Stimulated activated naive B cell treated with anti-CD40 and anti-IgM and Interleukin-4, amounts not matched to agents 10 μg/mL and 1 μg/mL and 100 μg/mL, for 72 hours (primary cell): ENCODE measurements around the gene ETV7.
A peak's percentile ranks its signal among the peaks of the same experiment; 100 is the strongest.
"Not testable (repeated sequence)": the region's sequence is repeated elsewhere in the genome, so short reads cannot be mapped to it uniquely, and the experiment has no call there.

ENCODE experiments used
- ATAC-seq, 2 donors: fragments of 150-1000 bp; cut with Tn5 transposase; replicated peaks; 2 replicates each; pipeline ENCODE4 v1.10.0; 2021; ENCODE audit warnings: moderate library complexity in 1 of 2
- DNase-seq: peaks from one replicate; pipeline ENCODE4 v3.0.0; 2021
- H3K27ac Mint-ChIP-seq: one replicate; pipeline ENCODE4 v1.8.0; 2022; ENCODE audit warnings: mild to moderate bottlenecking, mixed read lengths
- H3K27me3 Mint-ChIP-seq, 2 donors: one replicate each; pipeline ENCODE4 v1.8.0; 2022; ENCODE audit warnings: mixed read lengths in 2 of 2
- H3K36me3 Mint-ChIP-seq, 2 donors: one replicate each; pipeline ENCODE4 v1.8.0; 2022; ENCODE audit warnings: mixed read lengths in 2 of 2, mild to moderate bottlenecking in 1 of 2
- H3K4me1 Mint-ChIP-seq, 2 donors: one replicate each; pipeline ENCODE4 v1.8.0; 2022; ENCODE audit warnings: mixed read lengths in 2 of 2, mild to moderate bottlenecking in 1 of 2
- H3K4me3 Mint-ChIP-seq, 2 donors: one replicate each; pipeline ENCODE4 v1.8.0; 2022; ENCODE audit warnings: mild to moderate bottlenecking in 2 of 2, mixed read lengths in 2 of 2, moderate library complexity in 1 of 2
- H3K9me3 Mint-ChIP-seq, 2 donors: one replicate each; pipeline ENCODE4 v1.8.0; 2022; ENCODE audit warnings: mixed read lengths in 2 of 2, mild to moderate bottlenecking in 1 of 2

Gene ETV7

DNA sequence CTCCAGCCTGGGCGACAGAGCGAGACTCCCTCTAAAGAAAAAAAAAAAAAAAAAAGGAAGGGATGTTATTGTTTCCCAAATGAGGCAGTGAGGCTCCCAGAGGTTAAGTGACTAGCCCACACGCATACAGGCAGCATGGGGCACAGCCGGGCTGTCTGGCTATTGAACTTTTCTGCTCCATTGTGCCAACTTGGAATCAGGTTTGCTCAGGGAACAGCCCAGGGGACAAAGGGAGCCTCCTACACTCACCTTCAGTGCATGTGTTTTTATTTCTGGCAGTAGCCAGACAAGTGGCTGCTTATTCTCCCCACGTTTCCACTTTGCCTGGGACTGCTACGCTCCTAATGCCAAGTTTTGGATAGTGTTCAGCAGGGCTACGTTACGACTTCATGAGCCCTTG is 10.7 kb downstream of the ETV7 start:
- H3K4me1 Mint-ChIP-seq, result peaks cover 0 to 1% of the 10 kb centered on the region in 2 donors
- no peak for DNase-seq
- H3K27me3 Mint-ChIP-seq, result peaks cover 10 to 11% of the 10 kb centered on the region in 2 donors
- H3K27ac Mint-ChIP-seq, result no peak overlapping the region
- H3K9me3 Mint-ChIP-seq, result no peaks in the 10 kb centered on the region
- ATAC-seq, result no peak
- no peak overlapping the region for H3K4me3 Mint-ChIP-seq
- no peaks in the 10 kb centered on the region for H3K36me3 Mint-ChIP-seq

DNA sequence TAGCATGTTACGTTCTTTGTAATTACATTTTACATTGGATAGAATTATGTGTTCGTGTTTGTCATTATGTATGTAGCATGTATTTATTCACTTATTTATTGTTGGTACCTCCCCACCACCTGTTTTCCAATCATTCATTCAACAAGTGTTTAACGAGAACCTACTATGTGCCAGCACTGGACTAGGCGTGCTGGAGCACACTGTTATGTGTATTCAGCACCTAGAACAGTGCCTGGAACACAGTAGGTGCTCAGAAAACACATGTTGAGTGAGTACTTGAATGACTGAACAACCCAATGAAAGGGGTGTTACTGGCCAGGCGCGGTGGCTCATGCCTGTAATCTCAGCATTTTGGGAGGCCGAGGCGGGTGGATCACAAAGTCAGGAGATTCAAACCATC is 11.3 kb downstream of the ETV7 start:
- no peak overlapping the region for H3K4me3 Mint-ChIP-seq
- H3K27me3 Mint-ChIP-seq, result peaks cover 10 to 11% of the 10 kb centered on the region in 2 donors
- H3K4me1 Mint-ChIP-seq, result peaks cover 0 to 1% of the 10 kb centered on the region in 2 donors
- H3K9me3 Mint-ChIP-seq, result no peaks in the 10 kb centered on the region
- no peak for DNase-seq
- no peaks in the 10 kb centered on the region for H3K36me3 Mint-ChIP-seq
- ATAC-seq, result no peak
- no peak overlapping the region for H3K27ac Mint-ChIP-seq

DNA sequence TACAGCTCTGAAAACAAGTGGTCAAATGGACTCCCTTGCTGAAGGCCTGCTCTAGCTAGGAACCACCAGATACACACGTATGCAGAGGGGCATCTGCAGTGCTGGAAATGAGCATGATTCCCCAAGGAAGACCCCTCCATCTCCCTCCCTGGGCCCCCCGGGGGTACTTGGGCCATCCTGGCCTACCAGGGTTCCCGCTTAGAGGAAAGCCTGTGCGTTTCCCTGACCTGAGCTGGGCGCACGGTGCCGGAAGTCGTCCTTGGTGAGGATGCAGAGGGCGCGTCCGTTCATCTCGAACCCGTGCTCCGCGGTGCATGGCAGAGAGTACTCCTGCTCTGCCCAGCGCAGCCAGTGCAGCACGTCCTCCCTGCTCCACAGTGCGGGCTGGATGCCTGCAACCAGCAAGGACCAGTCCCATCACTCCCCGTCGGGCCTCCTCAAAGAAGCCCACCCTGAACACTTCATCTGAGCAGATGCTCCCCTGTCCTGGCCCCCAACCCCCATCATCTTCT is 11.8 kb downstream of the ETV7 start:
- H3K27ac Mint-ChIP-seq, result no peak overlapping the region
- DNase-seq, result no peak
- H3K27me3 Mint-ChIP-seq, result peaks cover 10 to 11% of the 10 kb centered on the region in 2 donors
- H3K9me3 Mint-ChIP-seq, result no peaks in the 10 kb centered on the region
- ATAC-seq, result no peak
- H3K4me3 Mint-ChIP-seq, result no peak overlapping the region
- H3K4me1 Mint-ChIP-seq, result peaks cover 0 to 1% of the 10 kb centered on the region in 2 donors
- H3K36me3 Mint-ChIP-seq, result no peaks in the 10 kb centered on the region

DNA sequence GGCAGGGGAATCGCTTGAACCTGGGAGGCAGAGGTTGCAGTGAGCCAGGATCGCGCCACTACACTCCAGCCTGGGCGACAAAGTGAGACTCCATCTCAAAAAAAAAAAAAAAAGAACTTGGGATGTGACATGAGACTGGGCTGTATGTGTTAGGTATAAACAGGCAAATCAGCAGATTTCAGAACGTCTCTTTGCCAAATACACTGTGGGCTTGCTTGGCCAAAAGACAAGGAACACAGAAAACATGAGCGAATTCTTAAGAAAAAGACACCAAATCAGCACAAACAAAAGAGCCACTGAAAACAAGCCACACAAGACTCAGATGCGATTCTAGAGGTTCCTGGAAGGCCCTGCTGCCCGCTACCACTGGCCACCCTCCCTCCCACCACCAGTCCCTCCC is 12.5 kb downstream of the ETV7 start:
- Mint-ChIP-seq H3K9me3 (no peaks in the 10 kb centered on the region), H3K27ac (no peak overlapping the region), H3K27me3 (peaks cover 10 to 11% of the 10 kb centered on the region in 2 donors), H3K36me3 (no peaks in the 10 kb centered on the region), H3K4me3 (no peak overlapping the region), H3K4me1 (peaks cover 0 to 1% of the 10 kb centered on the region in 2 donors)
- ATAC-seq (no peak), DNase-seq (no peak)

DNA sequence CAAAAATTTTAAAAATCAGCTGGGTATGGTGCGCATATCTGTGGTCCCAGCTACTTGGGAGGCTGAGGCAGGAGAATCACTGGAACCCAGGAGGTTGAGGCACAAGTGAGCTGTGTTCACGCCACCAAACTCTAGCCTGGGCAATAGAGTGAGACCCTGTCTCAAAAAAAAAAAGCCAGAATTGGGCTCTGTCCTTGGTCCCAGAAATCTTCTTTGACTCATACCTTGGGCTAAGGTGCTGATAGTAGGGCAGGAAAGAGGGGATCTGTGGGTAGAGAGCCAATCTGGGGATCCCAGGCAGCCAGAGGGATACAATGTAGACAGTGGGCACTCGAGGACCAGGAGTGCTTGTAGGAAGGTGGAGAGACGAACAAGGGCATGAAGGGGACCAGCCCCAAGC is 13.3 kb downstream of the ETV7 start:
- Mint-ChIP-seq H3K36me3 (no peaks in the 10 kb centered on the region), H3K27ac (no peak overlapping the region), H3K4me1 (peaks cover 0 to 1% of the 10 kb centered on the region in 2 donors), H3K9me3 (no peaks in the 10 kb centered on the region), H3K4me3 (no peak overlapping the region), H3K27me3 (peaks cover 10 to 11% of the 10 kb centered on the region in 2 donors)
- DNase-seq (no peak), ATAC-seq (no peak)

DNA sequence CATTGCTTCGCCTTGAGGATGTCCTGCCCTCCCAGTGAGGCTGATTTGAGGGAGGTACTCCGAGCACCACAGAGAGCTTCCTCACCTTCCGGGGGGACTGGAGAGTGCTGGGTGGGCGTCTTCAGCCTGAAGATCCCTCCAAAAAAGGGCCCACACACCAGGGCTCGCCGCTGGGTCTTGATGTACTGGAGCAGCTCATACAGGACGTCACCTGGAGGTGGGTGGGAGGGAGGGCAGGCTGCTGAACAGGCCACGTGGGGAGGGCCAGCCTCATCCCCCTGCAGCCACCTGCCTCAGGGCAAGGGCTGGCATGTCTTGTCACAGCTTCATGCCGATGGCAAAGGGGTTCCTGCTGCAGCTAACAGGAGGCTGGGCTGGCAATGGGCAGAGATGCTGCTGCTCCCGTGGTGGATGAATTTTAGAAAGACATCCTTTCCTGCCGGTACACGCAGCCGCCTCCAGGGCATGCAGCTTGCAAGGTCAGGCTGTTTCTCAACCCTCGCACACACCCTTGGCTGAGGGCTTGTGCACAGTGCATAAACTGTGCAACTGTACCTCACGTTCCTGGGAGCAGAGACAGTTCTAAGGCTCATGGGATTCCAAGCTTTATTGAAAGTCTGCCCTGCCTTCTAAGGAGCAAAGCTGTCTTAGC is 14.0 kb downstream of the ETV7 start:
- DNase-seq (no peak), ATAC-seq (no peak)
- Mint-ChIP-seq H3K36me3 (no peaks in the 10 kb centered on the region), H3K4me3 (no peak overlapping the region), H3K27ac (no peak overlapping the region), H3K27me3 (peaks cover 10 to 11% of the 10 kb centered on the region in 2 donors), H3K4me1 (peaks cover 0 to 1% of the 10 kb centered on the region in 2 donors), H3K9me3 (no peaks in the 10 kb centered on the region)

DNA sequence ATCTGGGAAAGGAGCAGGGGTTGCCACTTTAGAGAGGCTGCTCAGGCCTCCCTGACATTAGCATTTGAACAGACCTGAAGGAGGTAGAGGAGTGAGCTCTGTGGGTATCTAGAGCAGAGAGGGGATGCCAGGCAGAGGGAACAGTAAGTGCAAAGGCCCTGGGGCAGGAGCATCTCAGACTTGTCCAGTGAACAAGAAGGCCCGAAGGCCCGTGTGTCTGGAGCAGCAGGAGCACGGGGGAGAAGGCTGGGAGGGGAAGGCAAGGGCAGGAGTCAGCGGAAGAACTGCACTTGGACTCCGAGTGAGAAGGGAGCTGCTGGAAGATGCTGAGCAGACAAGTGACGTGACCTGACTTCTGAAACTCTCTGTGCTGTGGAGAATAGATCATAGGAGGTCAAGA is 15.4 kb downstream of the ETV7 start:
- Mint-ChIP-seq H3K4me3 (no peak overlapping the region), H3K4me1 (no peaks in the 10 kb centered on the region), H3K27ac (no peak overlapping the region), H3K36me3 (no peaks in the 10 kb centered on the region), H3K27me3 (peaks cover 10 to 11% of the 10 kb centered on the region in 2 donors), H3K9me3 (no peaks in the 10 kb centered on the region)
- DNase-seq (no peak), ATAC-seq (no peak)

DNA sequence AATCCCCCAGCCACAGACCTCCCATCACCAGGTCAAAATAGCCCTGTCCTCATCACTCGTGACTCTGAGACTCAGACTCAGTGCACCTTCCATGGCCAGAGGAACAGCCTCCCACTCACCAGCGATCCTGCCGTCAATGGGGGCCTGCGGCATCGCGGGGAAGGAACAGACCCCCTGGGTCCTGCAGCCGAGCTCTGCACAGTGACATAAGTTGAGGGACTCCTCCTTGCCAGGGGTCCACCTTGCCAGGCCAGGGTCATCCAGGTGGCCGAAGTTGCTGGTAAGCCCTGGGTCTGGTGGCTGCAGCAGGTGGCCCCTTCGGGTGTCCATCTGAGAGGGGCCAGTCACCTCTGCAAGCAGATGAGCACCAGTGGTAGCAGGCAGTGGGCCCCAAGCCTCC is 16.3 kb downstream of the ETV7 start:
- Mint-ChIP-seq H3K4me3 (no peak overlapping the region), H3K27ac (no peak overlapping the region), H3K9me3 (no peaks in the 10 kb centered on the region), H3K27me3 (peaks cover 10 to 11% of the 10 kb centered on the region in 2 donors), H3K4me1 (peaks cover 3 to 6% of the 10 kb centered on the region in 2 donors), H3K36me3 (no peaks in the 10 kb centered on the region)
- no peak for DNase-seq
- no peak for ATAC-seq

DNA sequence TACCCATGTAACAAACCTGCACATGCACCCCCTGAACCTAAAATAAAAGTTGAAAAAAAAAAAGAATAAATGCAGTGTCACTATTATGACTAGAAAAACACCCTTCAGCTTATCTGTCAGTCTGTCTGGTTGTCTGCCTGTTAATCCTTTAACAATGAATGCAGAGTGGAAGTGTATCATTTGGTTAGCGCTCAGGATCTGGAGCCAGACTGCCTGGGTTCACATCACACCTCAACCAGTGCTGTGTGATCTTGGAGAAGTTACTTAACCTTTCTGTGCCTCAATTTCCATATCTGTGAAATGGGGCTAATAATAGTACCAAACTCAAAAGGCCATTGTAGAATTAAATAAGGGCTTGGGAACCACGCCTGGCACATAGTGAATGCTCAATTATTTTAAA is 16.8 kb downstream of the ETV7 start:
- Mint-ChIP-seq H3K27ac (no peak overlapping the region), H3K4me1 (peaks cover 3 to 7% of the 10 kb centered on the region in 2 donors), H3K9me3 (no peaks in the 10 kb centered on the region), H3K4me3 (no peak overlapping the region), H3K36me3 (no peaks in the 10 kb centered on the region), H3K27me3 (peaks cover 10 to 11% of the 10 kb centered on the region in 2 donors)
- DNase-seq (no peak), ATAC-seq (no peak)

DNA sequence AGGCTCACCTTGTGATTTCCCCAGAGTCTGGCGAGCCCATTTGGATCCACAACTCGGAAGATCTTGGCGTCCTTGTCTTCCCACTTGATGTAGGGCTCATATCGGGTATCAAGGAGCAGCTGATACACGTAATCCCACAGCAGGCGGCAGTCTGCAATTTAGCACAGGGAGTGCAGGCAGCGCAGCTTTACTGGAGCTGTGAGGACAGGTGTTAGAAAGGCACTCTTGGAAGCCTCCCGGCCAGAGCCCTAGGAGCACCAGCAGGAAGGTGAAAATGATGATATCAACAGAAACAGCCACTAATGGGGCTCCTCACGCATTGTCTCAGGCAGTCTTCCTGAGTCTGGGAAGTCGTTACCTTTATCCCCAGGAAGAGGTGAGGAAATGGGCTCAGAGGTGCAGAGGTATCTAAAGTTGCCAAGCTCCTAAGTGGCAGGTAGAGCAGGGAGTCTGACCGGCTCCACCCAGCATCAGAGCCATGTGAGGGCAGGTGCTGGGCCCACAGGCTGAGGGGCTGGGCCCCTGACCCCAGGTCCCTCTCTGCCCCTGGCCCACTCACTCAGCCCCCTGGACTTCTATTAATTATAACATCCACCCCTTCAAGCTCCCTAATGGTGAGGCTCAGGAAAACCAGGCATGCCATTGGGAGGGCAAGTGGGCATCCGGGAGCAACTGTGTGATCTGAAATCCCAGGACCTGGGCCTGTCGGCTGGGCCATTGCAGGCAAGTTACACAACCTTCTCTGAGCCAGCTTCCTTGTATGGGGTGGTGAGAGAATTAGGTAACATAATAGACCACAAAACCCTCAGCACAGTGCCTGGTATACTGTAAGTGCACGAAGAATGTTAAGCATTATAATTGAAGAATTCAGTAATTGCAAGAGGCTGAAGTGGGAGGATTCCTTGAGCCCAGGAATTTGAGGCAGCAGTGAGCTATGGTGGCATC is 18.3 kb downstream of the ETV7 start:
- no peak for ATAC-seq
- DNase-seq, result no peak
- H3K9me3 Mint-ChIP-seq, result no peaks in the 10 kb centered on the region
- H3K27me3 Mint-ChIP-seq, result peaks cover 10 to 11% of the 10 kb centered on the region in 2 donors
- no peak overlapping the region for H3K27ac Mint-ChIP-seq
- no peak overlapping the region for H3K4me3 Mint-ChIP-seq
- peaks cover 12 to 18% of the 10 kb centered on the region in 2 donors for H3K4me1 Mint-ChIP-seq
- no peaks in the 10 kb centered on the region for H3K36me3 Mint-ChIP-seq

DNA sequence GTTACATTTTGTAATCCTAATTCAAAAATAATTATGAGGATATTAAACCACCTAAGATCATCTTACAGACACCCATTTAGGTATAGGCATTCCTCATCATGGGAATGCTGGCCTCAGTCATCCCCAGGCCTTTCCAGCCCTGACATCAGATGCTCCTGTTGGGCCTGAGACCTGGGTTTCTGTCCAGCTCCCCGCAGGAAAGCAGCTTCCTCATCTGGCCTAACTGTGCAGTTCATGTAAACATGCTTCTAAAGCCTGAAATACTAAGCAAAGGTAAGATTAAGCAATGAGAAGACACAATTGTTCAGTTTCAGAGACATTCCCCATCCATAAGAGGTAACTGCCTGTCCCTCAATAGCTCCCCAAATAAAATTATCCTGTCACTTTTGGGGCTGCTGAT is 19.0 kb downstream of the ETV7 start:
- H3K4me3 Mint-ChIP-seq, result no peak overlapping the region
- no peaks in the 10 kb centered on the region for H3K9me3 Mint-ChIP-seq
- H3K27me3 Mint-ChIP-seq, result peaks cover 10 to 11% of the 10 kb centered on the region in 2 donors
- no peak for ATAC-seq
- no peaks in the 10 kb centered on the region for H3K36me3 Mint-ChIP-seq
- H3K4me1 Mint-ChIP-seq, result peaks cover 14 to 18% of the 10 kb centered on the region in 2 donors
- no peak overlapping the region for H3K27ac Mint-ChIP-seq
- no peak for DNase-seq

DNA sequence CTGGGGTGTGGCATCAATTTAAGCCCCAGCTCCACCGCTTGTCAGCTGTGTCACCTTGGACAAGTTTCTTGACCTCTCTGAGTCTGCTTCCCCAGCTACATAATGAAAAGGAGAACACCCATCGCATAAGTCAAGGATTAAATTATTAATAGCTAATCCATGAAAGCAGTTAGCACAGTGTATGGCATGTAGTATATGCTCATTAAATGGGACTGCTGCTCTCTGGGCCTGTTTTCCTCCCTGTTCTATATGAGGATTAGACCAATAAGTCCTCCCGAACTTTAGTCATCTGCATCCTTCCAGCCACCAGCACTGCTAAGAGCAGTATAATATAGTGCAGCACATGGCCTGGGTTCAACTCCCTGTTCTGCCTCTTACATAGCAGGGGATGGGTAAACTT is 19.7 kb downstream of the ETV7 start:
- no peak overlapping the region for H3K27ac Mint-ChIP-seq
- ATAC-seq (no peak), DNase-seq (no peak)
- H3K36me3 Mint-ChIP-seq, result no peaks in the 10 kb centered on the region
- peaks cover 7 to 8% of the 10 kb centered on the region in 2 donors for H3K27me3 Mint-ChIP-seq
- H3K9me3 Mint-ChIP-seq, result no peaks in the 10 kb centered on the region
- no peak overlapping the region for H3K4me3 Mint-ChIP-seq
- H3K4me1 Mint-ChIP-seq, result peaks cover 14 to 18% of the 10 kb centered on the region in 2 donors

DNA sequence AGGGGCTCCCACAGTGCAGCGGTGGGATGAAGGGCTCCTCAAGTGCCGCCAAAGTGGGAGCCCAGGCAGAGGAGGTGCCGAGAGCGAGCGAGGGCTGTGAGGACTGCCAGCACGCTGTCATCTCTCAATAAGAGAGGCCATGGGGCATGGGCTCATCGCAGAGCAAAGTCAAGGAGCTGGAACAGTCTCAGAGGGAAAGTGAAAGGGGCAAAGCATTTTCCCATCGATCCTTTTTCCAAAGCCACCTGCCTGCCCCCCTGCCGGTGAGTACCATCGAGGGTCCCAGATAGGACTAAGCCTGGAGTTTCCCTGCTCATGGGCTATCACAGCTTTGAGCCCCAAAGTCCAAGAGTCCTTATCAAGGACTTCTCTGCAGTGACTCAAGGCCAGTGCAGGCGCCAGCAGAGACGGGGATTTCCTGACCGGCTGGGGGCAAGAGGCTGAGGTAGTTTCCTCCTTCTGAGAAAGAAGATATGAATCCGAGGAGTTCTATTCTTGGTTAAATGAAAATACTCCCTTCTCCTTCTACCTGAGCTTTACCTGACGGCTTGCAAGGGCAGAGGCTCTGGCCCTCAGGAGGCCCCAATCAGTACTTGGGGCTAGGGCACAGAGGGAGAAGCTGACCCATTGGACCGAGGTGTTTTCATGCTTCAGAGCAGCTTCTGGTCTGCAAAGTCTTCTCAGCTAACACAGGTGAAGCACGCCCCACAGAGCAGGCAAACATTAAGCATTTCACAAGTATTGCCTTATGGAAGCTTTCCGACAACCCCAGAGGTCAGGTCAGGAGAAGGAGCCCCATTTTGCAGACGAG is 22.6 kb downstream of the ETV7 start:
- Mint-ChIP-seq H3K4me3 (peak overlapping the region; percentile 22 to 41), H3K27me3 (no peaks in the 10 kb centered on the region), H3K4me1 (peaks cover 27 to 32% of the 10 kb centered on the region in 2 donors), H3K27ac (peak overlapping the region; percentile 86), H3K9me3 (no peaks in the 10 kb centered on the region), H3K36me3 (no peaks in the 10 kb centered on the region)
- ATAC-seq, result peak; percentile 77
- DNase-seq, result peak; percentile 49

DNA sequence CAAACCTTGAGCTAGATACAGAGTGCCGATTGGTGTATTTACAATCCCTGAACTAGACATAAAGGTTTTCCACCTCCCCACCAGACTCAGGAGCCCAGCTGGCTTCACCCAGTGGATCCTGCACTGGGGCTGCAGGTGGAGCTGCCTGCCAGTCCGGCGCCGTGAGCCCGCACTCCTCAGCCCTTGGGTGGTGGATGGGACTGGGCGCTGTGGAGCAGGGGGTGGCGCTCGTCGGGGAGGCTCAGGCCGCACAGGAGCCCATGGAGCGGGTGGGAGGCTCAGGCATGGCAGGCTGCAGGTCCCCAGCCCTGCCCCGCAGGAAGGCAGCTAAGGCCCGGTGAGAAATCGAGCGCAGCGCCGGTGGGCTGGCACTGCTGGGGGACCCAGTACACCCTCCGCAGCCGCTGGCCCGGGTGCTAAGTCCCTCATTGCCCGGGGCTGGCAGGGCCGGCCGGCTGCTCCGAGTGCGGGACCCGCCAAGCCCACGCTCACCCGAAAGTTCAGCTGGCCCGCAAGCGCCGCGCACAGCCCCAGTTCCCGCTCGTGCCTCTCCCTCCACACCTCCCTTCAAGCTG is 23.3 kb downstream of the ETV7 start:
- not testable (repeated sequence) for ATAC-seq, H3K9me3 Mint-ChIP-seq, H3K27me3 Mint-ChIP-seq, H3K4me3 Mint-ChIP-seq, DNase-seq, H3K36me3 Mint-ChIP-seq
- peaks cover 27 to 33% of the 10 kb centered on the region in 2 donors for H3K4me1 Mint-ChIP-seq
- peak overlapping the region; percentile 86 for H3K27ac Mint-ChIP-seq
